Osteoblast (primary cell): Measurements from ENCODE around the gene FKRP. TPM values are rescaled to one million over a fixed set of nuclear protein-coding genes. Genes with fewer than 3 reads are reported as not detected.

ENCODE experiments used
- DNase-seq: peaks from one replicate; pipeline ENCODE4 v3.0.0; 2011; ENCODE audit warnings: low spot score, mixed read lengths; ENCODE audit not compliant: insufficient read length; ENCODE audit errors: missing footprints
- H2AFZ ChIP-seq: 2 replicates; pipeline ENCODE4 v1.6.0; 2011; ENCODE audit warnings: mild to moderate bottlenecking, low read length
- H3K27ac ChIP-seq: 2 replicates; pipeline ENCODE4 v1.5.1; 2011; ENCODE audit warnings: mild to moderate bottlenecking, low read depth, low read length, moderate library complexity
- H3K27me3 ChIP-seq: 2 replicates; pipeline ENCODE4 v1.6.0; 2012; ENCODE audit warnings: mild to moderate bottlenecking, control low read depth, inconsistent platforms, low read length, moderate library complexity; ENCODE audit not compliant: insufficient read depth
- H3K36me3 ChIP-seq: 2 replicates; pipeline ENCODE4 v1.5.1; 2011; ENCODE audit warnings: mild to moderate bottlenecking, low read length, control low read depth, moderate library complexity; ENCODE audit not compliant: insufficient read depth
- H3K4me1 ChIP-seq: 2 replicates; pipeline ENCODE4 v1.5.1; 2011; ENCODE audit warnings: mild to moderate bottlenecking, low read length, control low read depth, moderate library complexity; ENCODE audit not compliant: insufficient read depth
- H3K4me2 ChIP-seq: 2 replicates; pipeline ENCODE4 v1.6.0; 2011; ENCODE audit warnings: mild to moderate bottlenecking, low read length; ENCODE audit not compliant: insufficient read depth
- H3K4me3 ChIP-seq: fragments of 200-600 bp; sonication (generic); 3 replicates; pipeline ENCODE4 v1.5.1; 2012; ENCODE audit warnings: mild to moderate bottlenecking, low read length, inconsistent platforms; ENCODE audit not compliant: insufficient read depth
- H3K79me2 ChIP-seq: 2 replicates; pipeline ENCODE4 v1.6.0; 2012; ENCODE audit warnings: mild to moderate bottlenecking, low read length, control low read depth, inconsistent platforms; ENCODE audit not compliant: insufficient read depth
- H3K9me3 ChIP-seq: 2 replicates; pipeline ENCODE4 v1.5.1; 2011; ENCODE audit warnings: low read depth, low read length, control low read depth
- H4K20me1 ChIP-seq: 2 replicates; pipeline ENCODE4 v1.6.0; 2012; ENCODE audit warnings: mild to moderate bottlenecking, low read length, control low read depth; ENCODE audit not compliant: insufficient read depth
- total RNA-seq: library from RNA; depleted of rRNA; stranded (reverse); fragments of >200 nt; gene quantifications from 2 replicates; pipeline ENCODE4 v1.2.3, GENCODE V29; 2012
- TF ChIP-seq, protein P1 (sequence below): IDR thresholded peaks from 2 replicates; pipeline ENCODE4 v1.5.1; 2011; ENCODE audit warnings: mild to moderate bottlenecking, low read depth, low read length, moderate library complexity; ENCODE audit errors: extremely low read depth

FKRP gene
- total RNA-seq, 1 donor: 18.5 TPM

DNA sequence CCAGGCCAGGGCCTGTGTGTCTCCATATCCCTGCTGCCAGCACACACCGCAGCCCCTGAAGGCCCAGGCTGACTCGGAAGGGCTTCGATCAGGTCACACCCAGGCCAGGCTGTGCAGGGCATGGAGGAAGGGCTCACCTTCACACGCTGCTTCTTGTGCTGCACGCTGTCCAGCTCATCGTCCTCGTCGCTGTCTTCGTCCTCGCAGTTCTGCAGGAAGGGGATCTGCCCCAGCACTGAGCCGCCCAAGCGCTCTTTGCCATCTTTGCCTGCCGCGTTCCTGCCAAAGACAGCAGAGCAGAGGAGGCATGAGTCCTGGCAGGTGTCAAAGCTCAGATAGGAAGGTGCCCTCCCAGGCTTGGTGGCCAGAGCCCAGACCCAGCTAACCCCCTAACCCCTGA is 15.3 kb upstream of the FKRP start:
- Histone ChIP-seq H3K36me3 (peaks cover 72% of the 10 kb centered on the region), H3K79me2 (peaks cover 76% of the 10 kb centered on the region), H3K27ac (peak overlapping the region; percentile 91), H3K4me3 (peak overlapping the region; percentile 9), H3K4me1 (peaks cover 32% of the 10 kb centered on the region), H3K4me2 (no peak overlapping the region), H2AFZ (no peak overlapping the region), H3K27me3 (no peaks in the 10 kb centered on the region), H3K9me3 (no peaks in the 10 kb centered on the region), H4K20me1 (peaks cover 78% of the 10 kb centered on the region)
- TF ChIP-seq, protein P1, sequence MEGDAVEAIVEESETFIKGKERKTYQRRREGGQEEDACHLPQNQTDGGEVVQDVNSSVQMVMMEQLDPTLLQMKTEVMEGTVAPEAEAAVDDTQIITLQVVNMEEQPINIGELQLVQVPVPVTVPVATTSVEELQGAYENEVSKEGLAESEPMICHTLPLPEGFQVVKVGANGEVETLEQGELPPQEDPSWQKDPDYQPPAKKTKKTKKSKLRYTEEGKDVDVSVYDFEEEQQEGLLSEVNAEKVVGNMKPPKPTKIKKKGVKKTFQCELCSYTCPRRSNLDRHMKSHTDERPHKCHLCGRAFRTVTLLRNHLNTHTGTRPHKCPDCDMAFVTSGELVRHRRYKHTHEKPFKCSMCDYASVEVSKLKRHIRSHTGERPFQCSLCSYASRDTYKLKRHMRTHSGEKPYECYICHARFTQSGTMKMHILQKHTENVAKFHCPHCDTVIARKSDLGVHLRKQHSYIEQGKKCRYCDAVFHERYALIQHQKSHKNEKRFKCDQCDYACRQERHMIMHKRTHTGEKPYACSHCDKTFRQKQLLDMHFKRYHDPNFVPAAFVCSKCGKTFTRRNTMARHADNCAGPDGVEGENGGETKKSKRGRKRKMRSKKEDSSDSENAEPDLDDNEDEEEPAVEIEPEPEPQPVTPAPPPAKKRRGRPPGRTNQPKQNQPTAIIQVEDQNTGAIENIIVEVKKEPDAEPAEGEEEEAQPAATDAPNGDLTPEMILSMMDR: no peak
- DNase-seq: no peak

DNA sequence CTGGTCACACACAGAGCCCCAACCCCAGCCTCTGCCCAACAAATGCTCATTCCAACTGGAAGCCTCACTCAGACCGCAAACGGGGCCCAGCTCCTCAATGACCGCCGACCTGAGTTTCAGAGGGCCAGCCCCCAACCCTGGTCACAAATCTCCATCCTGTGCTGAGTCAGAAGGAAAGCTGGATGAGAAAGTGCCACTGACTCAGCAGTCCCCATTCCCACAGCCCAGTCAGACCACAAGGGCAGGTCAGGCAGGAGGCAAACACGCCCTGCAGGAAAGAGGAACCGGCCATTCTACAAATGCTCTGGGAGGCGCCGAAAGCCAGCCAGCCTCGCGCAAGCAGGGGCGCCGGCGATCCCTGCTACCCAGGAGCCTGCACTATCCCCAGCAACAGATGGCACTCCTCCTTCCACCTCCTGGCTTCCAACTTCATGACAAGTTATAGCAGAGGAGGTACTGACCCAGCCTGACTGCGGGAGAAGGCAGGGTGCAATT is 14.8 kb upstream of the FKRP start:
- H3K4me2 ChIP-seq: peak overlapping the region; percentile 46
- H3K36me3 ChIP-seq: peaks cover 67% of the 10 kb centered on the region
- H3K4me3 ChIP-seq: peak overlapping the region; percentile 9
- TF ChIP-seq, protein P1: no peak
- H4K20me1 ChIP-seq: peaks cover 73% of the 10 kb centered on the region
- H3K9me3 ChIP-seq: no peaks in the 10 kb centered on the region
- peak overlapping the region; percentile 91 for H3K27ac ChIP-seq
- peak; percentile 100 for DNase-seq
- H3K4me1 ChIP-seq: peaks cover 32% of the 10 kb centered on the region
- H2AFZ ChIP-seq: no peak overlapping the region
- no peaks in the 10 kb centered on the region for H3K27me3 ChIP-seq
- H3K79me2 ChIP-seq: peaks cover 76% of the 10 kb centered on the region

DNA sequence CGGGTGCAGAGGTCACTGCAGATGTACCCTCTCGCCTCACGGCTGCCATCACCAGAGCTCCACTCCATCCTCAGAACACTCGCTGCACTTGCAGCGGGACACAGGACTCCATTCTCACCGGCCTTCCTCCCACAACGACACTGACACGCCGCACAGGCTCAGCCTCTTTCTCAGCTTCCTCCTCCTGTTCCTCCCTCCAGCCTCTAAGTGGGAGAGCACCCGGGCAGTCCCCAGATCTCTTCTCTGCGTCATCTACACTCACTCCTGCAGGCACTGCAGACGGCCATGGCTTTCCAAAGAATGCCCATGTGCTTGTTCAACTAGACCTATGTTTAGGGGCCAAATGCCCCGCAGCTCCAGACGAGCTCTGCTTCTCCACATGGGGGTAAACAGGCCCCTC is 14.3 kb upstream of the FKRP start:
- Histone ChIP-seq H3K4me3 (peak overlapping the region; percentile 5), H3K9me3 (no peaks in the 10 kb centered on the region), H3K4me1 (peaks cover 32% of the 10 kb centered on the region), H4K20me1 (peaks cover 71% of the 10 kb centered on the region), H3K27me3 (no peaks in the 10 kb centered on the region), H3K79me2 (peaks cover 78% of the 10 kb centered on the region), H3K36me3 (peaks cover 63% of the 10 kb centered on the region), H3K27ac (peak overlapping the region; percentile 91), H3K4me2 (peak overlapping the region; percentile 46), H2AFZ (no peak overlapping the region)
- no peak for DNase-seq
- TF ChIP-seq, protein P1: no peak

DNA sequence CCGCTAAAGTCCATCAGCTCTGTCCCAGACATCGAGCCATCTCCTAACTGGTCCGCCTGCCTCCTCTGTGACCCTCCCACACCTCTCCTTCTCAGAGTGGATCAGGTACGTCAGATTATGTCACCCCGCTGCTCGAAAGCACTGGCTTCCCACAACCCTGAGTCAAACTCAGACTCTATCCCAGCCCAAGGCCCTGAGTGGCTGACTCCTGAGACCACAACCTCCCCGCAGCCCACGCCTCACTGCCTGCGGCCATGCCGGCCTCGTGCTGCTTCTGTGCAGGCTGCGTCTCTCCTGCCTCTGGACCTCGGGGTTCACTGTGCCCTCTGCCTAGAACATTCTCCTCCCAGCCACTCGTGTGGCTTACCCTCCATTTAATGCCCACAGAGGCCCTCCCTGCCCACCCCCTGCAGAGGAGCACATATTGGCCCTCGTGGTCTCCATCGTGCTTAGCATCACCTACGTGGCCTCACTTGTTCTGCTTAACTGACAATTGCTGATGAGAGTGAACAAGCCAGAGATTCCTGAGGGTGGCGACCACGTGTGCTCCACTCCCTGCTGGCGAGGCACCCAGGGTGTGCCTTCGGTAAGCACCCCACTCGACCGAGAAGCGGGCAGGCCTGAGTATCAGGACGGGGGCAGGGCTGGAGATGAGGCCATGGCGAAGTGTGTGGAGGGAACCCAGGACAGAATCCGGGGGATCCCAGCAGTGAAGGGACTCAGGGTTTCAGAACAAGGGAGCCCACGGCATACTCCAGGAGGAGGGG is 13.5 kb upstream of the FKRP start:
- H3K27ac ChIP-seq: peak overlapping the region; percentile 91
- peaks cover 63% of the 10 kb centered on the region for H3K36me3 ChIP-seq
- H2AFZ ChIP-seq: no peak overlapping the region
- no peak overlapping the region for H3K4me2 ChIP-seq
- H3K9me3 ChIP-seq: no peaks in the 10 kb centered on the region
- TF ChIP-seq, protein P1: no peak
- no peak for DNase-seq
- H4K20me1 ChIP-seq: peaks cover 67% of the 10 kb centered on the region
- H3K27me3 ChIP-seq: no peaks in the 10 kb centered on the region
- no peak overlapping the region for H3K4me3 ChIP-seq
- peaks cover 32% of the 10 kb centered on the region for H3K4me1 ChIP-seq
- H3K79me2 ChIP-seq: peaks cover 79% of the 10 kb centered on the region
